Iris pigment epithelial cell (primary cell): ENCODE results near the gene CDK15.

Source experiments
- DNase-seq: peaks from one replicate; pipeline ENCODE4 v3.0.0-alpha.2; 2011; ENCODE audit warnings: low read depth

Gene CDK15

GRCh38 chr2:201866643-201867473 is 60.5 kb downstream of the CDK15 start:
- no peak for DNase-seq

- DNase-seq = no peak
These were observed 65.1 kb downstream of the CDK15 start for GRCh38 chr2:201871471-201871870.

- DNase-seq = no peak
These were observed 66.3 kb downstream of the CDK15 start for GRCh38 chr2:201872591-201872990.

- DNase-seq = no peak
These were observed 73.7 kb downstream of the CDK15 start for GRCh38 chr2:201879996-201880395.

- peak; percentile 41 for DNase-seq
These were observed 74.2 kb downstream of the CDK15 start for GRCh38 chr2:201880579-201880978.

- DNase-seq = peak; percentile 4
These were observed 74.8 kb downstream of the CDK15 start for GRCh38 chr2:201880993-201881611.

GRCh38 chr2:201881741-201882140 is 75.4 kb downstream of the CDK15 start:
- DNase-seq = no peak

- DNase-seq = peak; percentile 57
These were observed 76.2 kb downstream of the CDK15 start for GRCh38 chr2:201882353-201883090.

- DNase-seq = no peak
These were observed 77.5 kb downstream of the CDK15 start for GRCh38 chr2:201883606-201884369.

- DNase-seq = peak; percentile 68
These were observed 80.2 kb downstream of the CDK15 start for GRCh38 chr2:201886504-201886903.

GRCh38 chr2:201887773-201888425 is 81.6 kb downstream of the CDK15 start:
- peak; percentile 8 for DNase-seq

GRCh38 chr2:201888426-201888800 is 82.1 kb downstream of the CDK15 start:
- DNase-seq = no peak

- peak; percentile 53 for DNase-seq
These were observed 84.1 kb downstream of the CDK15 start for GRCh38 chr2:201890453-201890852.

- no peak for DNase-seq
These were observed 85.3 kb downstream of the CDK15 start for GRCh38 chr2:201891676-201892075.

GRCh38 chr2:201892516-201892915 is 86.2 kb downstream of the CDK15 start:
- no peak for DNase-seq

- DNase-seq = no peak
These were observed 94.0 kb downstream of the CDK15 start for GRCh38 chr2:201900362-201900761.

GRCh38 chr2:201901786-201902185 is 95.4 kb downstream of the CDK15 start:
- no peak for DNase-seq

- DNase-seq = peak; percentile 6
These were observed 98.4 kb downstream of the CDK15 start for GRCh38 chr2:201904538-201905420.

- no peak for DNase-seq
These were observed 100.6 kb downstream of the CDK15 start for GRCh38 chr2:201906777-201907562.

GRCh38 chr2:201907563-201907881 is 101.2 kb downstream of the CDK15 start:
- no peak for DNase-seq
